ENCODE data around the gene ABCA2.

Gene ABCA2

DNA sequence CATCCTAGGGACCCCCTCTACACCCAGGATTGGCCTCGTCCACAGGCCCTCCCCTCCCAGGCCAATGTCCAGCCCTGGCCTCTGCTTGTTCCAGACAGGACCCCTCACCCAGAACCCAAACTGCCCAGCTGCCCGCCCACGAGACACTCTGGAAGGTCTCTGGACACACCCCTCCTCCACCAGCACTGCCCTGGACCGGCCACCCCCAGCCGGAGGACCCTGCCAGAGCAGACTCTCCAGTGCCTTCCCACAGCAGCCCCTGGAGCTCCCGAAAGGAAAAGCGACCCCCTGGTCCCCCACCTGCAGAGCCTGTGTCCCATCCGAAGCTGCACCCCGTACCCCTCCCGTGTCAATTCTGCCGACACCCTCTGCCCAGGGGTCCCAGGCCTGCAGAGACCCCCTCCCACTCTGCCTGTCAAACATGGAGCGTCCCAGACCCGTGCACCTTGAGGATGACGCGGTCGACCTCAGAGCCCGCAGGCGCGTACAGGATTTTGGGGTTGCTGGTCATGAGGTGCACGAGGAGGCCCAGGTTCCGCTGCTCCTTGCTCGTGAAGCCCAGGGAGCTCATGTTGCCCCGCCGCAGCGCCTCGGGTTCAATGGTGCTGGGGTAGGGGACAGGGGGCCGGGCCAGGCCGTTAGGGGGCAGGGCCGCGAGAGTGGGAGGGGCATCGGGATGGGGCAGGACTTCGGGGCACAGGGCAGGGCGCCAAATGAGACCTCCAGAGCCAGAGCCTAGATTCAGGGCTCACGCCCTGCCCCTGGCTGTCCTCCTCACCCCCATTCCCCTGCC lies 8.0 kb downstream of the ABCA2 start:
- no peak overlapping the region for H3K4me3 ChIP-seq (ENCODE audit: low read depth, low read length, poor library complexity, severe bottlenecking)
- no peak for TF ChIP-seq EZH2 (IDR thresholded peaks at IDR 0.05; ENCODE audit: borderline replicate concordance, low read length)
- TF ChIP-seq, protein P1, sequence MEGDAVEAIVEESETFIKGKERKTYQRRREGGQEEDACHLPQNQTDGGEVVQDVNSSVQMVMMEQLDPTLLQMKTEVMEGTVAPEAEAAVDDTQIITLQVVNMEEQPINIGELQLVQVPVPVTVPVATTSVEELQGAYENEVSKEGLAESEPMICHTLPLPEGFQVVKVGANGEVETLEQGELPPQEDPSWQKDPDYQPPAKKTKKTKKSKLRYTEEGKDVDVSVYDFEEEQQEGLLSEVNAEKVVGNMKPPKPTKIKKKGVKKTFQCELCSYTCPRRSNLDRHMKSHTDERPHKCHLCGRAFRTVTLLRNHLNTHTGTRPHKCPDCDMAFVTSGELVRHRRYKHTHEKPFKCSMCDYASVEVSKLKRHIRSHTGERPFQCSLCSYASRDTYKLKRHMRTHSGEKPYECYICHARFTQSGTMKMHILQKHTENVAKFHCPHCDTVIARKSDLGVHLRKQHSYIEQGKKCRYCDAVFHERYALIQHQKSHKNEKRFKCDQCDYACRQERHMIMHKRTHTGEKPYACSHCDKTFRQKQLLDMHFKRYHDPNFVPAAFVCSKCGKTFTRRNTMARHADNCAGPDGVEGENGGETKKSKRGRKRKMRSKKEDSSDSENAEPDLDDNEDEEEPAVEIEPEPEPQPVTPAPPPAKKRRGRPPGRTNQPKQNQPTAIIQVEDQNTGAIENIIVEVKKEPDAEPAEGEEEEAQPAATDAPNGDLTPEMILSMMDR (IDR thresholded peaks at IDR 0.05; ENCODE audit: low read length), result no peak

DNA sequence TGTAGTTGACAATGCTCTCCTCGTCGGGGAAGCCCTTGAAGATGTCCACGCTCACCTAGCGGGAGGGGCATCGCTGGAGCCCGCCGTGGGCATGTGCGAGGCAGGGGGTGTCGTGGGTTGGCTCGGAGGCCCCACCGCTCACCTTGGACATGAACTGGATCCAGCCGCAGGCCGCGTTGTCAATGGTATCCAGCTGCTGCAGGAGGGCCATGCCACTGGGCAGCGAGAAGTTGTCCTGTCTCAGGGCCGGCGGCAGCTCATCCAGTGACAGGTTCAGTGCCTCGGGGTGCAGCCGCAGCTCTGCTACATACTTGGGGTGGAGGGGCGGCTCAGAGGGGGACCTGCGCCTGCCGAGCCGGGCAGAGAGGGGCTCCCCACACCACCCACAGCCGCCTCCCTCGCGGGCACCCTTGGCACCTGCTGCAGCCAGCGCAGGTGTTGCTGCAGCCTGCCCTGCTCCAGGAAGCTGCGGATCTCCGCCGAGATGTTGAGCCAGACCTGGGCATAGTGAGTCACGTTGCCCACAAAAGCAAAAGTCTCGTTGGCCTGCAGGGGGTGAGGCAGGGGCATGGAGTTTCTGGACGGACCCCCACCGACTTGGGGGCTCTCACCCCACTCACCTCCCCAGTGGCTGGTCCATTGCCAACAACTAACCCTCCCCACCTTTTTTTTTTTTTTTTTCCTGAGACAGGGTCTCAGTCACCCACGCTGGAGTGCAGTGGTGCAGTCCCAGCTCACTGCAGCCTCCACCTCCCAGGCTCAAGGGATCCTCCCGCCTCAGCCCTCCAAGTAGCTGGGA lies 9.1 kb downstream of the ABCA2 start:
- H3K9me3 ChIP-seq (ENCODE audit: low read length), result no peaks in the 10 kb centered on the region
- no peak overlapping the region for H3K27ac ChIP-seq (ENCODE audit: low read depth, low read length, poor library complexity, severe bottlenecking)
- no peak overlapping the region for H3K4me3 ChIP-seq (ENCODE audit: low read depth, low read length, poor library complexity, severe bottlenecking)
- H3K9me2 ChIP-seq (ENCODE audit: low read depth, low read length), result no peaks in the 10 kb centered on the region
- no peaks in the 10 kb centered on the region for H4K20me1 ChIP-seq (ENCODE audit: insufficient read depth, low read length)
- H3K27me3 ChIP-seq (ENCODE audit: insufficient read depth, low read length), result no peaks in the 10 kb centered on the region
- TF ChIP-seq EZH2 (IDR thresholded peaks at IDR 0.05; ENCODE audit: borderline replicate concordance, low read length), result no peak
- TF ChIP-seq, protein P1 (IDR thresholded peaks at IDR 0.05; ENCODE audit: low read length), result no peak
- H2AFZ ChIP-seq (ENCODE audit: low read length), result no peak overlapping the region
- H3K79me2 ChIP-seq (ENCODE audit: insufficient read depth, low read length), result no peaks in the 10 kb centered on the region
- H3F3A ChIP-seq (ENCODE audit: insufficient read depth, low read length), result no peaks in the 10 kb centered on the region
- H3K36me3 ChIP-seq (ENCODE audit: insufficient read depth, low read length), result no peaks in the 10 kb centered on the region
- no peak overlapping the region for H3K9ac ChIP-seq (ENCODE audit: low read length)
- H3K4me2 ChIP-seq (ENCODE audit: low read length), result no peak overlapping the region
- H3K4me1 ChIP-seq (ENCODE audit: insufficient read depth, low read length, severe bottlenecking), result no peaks in the 10 kb centered on the region

More for the DNA sequence above, 8.0 kb downstream of the ABCA2 start:
- Histone ChIP-seq H2AFZ (ENCODE audit: low read length) (no peak overlapping the region), H4K20me1 (ENCODE audit: insufficient read depth, low read length) (no peaks in the 10 kb centered on the region), H3K9me2 (ENCODE audit: low read depth, low read length) (no peaks in the 10 kb centered on the region), H3K4me2 (ENCODE audit: low read length) (no peak overlapping the region), H3K4me1 (ENCODE audit: insufficient read depth, low read length, severe bottlenecking) (peaks cover under 1% of the 10 kb centered on the region), H3K36me3 (ENCODE audit: insufficient read depth, low read length) (no peaks in the 10 kb centered on the region), H3K9me3 (ENCODE audit: low read length) (no peaks in the 10 kb centered on the region), H3K79me2 (ENCODE audit: insufficient read depth, low read length) (no peaks in the 10 kb centered on the region), H3K27ac (ENCODE audit: low read depth, low read length, poor library complexity, severe bottlenecking) (no peak overlapping the region), H3K27me3 (ENCODE audit: insufficient read depth, low read length) (no peaks in the 10 kb centered on the region), H3K9ac (ENCODE audit: low read length) (no peak overlapping the region), H3F3A (ENCODE audit: insufficient read depth, low read length) (no peaks in the 10 kb centered on the region)

DNA sequence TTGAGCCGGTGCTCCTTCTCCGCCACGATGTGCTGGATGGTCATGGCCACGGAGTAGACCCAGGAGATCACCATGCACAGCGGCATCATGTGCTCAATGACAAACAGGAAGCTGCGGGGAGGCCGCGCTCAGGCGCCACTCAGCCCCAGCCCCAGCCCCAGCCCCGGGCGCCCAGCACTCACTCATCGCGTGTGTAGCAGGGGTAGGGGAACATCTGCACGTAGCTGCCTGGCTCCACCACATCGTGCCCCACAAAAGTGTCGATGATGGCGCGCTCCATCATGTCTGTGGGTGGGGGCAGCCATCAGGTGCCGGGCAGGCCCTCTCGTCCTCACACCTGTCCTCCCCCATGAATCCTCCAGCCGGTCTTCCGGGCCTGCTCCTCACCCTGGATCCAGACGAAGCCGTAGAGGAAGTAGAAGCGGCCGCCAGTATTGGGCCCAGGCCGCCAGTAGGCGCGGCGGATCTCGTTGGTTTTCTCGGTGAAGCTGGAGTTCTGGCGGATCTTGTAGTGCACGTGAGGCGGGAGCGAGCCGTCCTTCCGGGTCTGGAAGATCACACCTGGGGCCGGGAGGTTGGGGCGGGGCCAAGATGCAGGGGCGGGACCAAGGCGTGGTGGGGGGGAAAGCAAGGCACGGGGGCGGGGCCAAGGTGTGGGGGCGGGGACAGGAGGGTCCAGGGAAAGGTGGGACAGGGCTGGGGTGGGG lies 10.1 kb downstream of the ABCA2 start:
- no peaks in the 10 kb centered on the region for H3K27me3 ChIP-seq (ENCODE audit: insufficient read depth, low read length)
- no peak overlapping the region for H3K27ac ChIP-seq (ENCODE audit: low read depth, low read length, poor library complexity, severe bottlenecking)
- H3K36me3 ChIP-seq (ENCODE audit: insufficient read depth, low read length), result no peaks in the 10 kb centered on the region
- H3K9ac ChIP-seq (ENCODE audit: low read length), result no peak overlapping the region
- no peaks in the 10 kb centered on the region for H3K9me3 ChIP-seq (ENCODE audit: low read length)
- no peak for TF ChIP-seq EZH2 (IDR thresholded peaks at IDR 0.05; ENCODE audit: borderline replicate concordance, low read length)
- TF ChIP-seq, protein P1 (IDR thresholded peaks at IDR 0.05; ENCODE audit: low read length), result no peak
- H3K79me2 ChIP-seq (ENCODE audit: insufficient read depth, low read length), result no peaks in the 10 kb centered on the region
- no peak overlapping the region for H2AFZ ChIP-seq (ENCODE audit: low read length)
- H3F3A ChIP-seq (ENCODE audit: insufficient read depth, low read length), result no peaks in the 10 kb centered on the region
- H3K4me2 ChIP-seq (ENCODE audit: low read length), result no peak overlapping the region
- no peaks in the 10 kb centered on the region for H3K9me2 ChIP-seq (ENCODE audit: low read depth, low read length)
- no peak overlapping the region for H3K4me3 ChIP-seq (ENCODE audit: low read depth, low read length, poor library complexity, severe bottlenecking)
- H4K20me1 ChIP-seq (ENCODE audit: insufficient read depth, low read length), result no peaks in the 10 kb centered on the region
- no peaks in the 10 kb centered on the region for H3K4me1 ChIP-seq (ENCODE audit: insufficient read depth, low read length, severe bottlenecking)
